Right renal cortex interstitium (tissue), 3 donors: ENCODE data around the gene STAC. TPM values are rescaled to one million over a fixed set of nuclear protein-coding genes. Genes with fewer than 3 reads are reported as not detected.
A peak's percentile ranks its signal among the peaks of the same experiment; 100 is the strongest.
"Not testable (repeated sequence)": the region's sequence is repeated elsewhere in the genome, so short reads cannot be mapped to it uniquely, and the experiment has no call there.

ENCODE experiments used
- DNase-seq, 3 donors: peaks; one replicate each; pipeline ENCODE4 v3.0.0-alpha.2; 2013; ENCODE audit warnings: low read depth in 3 of 3, low spot score in 2 of 3
- polyA plus RNA-seq, 3 donors: library from polyadenylated mRNA; unstranded; fragments of 120-200 nt; gene quantifications; one replicate each; pipeline ENCODE4 v1.2.1, GENCODE V29; 2013; ENCODE audit not compliant: insufficient read length in 3 of 3

The STAC gene
- polyA plus RNA-seq, 3 donors, result 6.6 to 13.9 (median 11.6) TPM

GRCh38 chr3:36476286-36476942 is 96.1 kb downstream of the STAC start:
- no peak for DNase-seq

- no peak for DNase-seq
These were observed 97.4 kb downstream of the STAC start for GRCh38 chr3:36477655-36478054.

GRCh38 chr3:36480911-36481648 is 100.8 kb downstream of the STAC start:
- DNase-seq, result no peak

- no peak for DNase-seq
These were observed 102.0 kb downstream of the STAC start for GRCh38 chr3:36482256-36482655.

GRCh38 chr3:36482880-36483279 is 102.6 kb downstream of the STAC start:
- no peak for DNase-seq

- no peak for DNase-seq
These were observed 103.4 kb downstream of the STAC start for GRCh38 chr3:36483709-36484108.

- DNase-seq, result no peak
These were observed 104.1 kb downstream of the STAC start for GRCh38 chr3:36484386-36484785.

GRCh38 chr3:36486009-36486795 is 105.9 kb downstream of the STAC start:
- DNase-seq, result no peak

- DNase-seq, result no peak
These were observed 107.3 kb downstream of the STAC start for GRCh38 chr3:36487616-36488015.

GRCh38 chr3:36488077-36488789 is 107.9 kb downstream of the STAC start:
- DNase-seq, result peak in 1 of 3 donors; percentile 45

GRCh38 chr3:36489101-36489500 is 108.8 kb downstream of the STAC start:
- DNase-seq, result no peak

- DNase-seq, result no peak
These were observed 109.5 kb downstream of the STAC start for GRCh38 chr3:36489679-36490425.

- no peak for DNase-seq
These were observed 112.7 kb downstream of the STAC start for GRCh38 chr3:36493051-36493450.

- no peak for DNase-seq
These were observed 114.3 kb downstream of the STAC start for GRCh38 chr3:36494461-36495109.

GRCh38 chr3:36496684-36497633 is 116.7 kb downstream of the STAC start:
- DNase-seq, result no peak

- not testable (repeated sequence) for DNase-seq
These were observed 119.7 kb downstream of the STAC start for GRCh38 chr3:36500053-36500452.

GRCh38 chr3:36501616-36502015 is 121.3 kb downstream of the STAC start:
- DNase-seq, result no peak

GRCh38 chr3:36505393-36505792 is 125.1 kb downstream of the STAC start:
- DNase-seq, result no peak
